GM13977 (cell line): ENCODE data around the gene KRTAP19-5.

Source experiments
- DNase-seq: peaks from one replicate; pipeline ENCODE4 v3.0.0; 2012; ENCODE audit warnings: low spot score
- in situ Hi-C: fragments of 300-500 bp; cut with MboI; formaldehyde crosslinking; loops from one replicate; pipeline ENCODE4 v1.12.0; 2022; ENCODE audit warnings: low sequenced_read_pairs, low pct_unique_long_range_greater_than_20kb, mixed read lengths, inconsistent platforms; ENCODE audit not compliant: unreplicated experiment
- TF ChIP-seq, protein P1 (sequence below): IDR thresholded peaks from 2 replicates; pipeline ENCODE4 v1.5.1; 2012; ENCODE audit warnings: mild to moderate bottlenecking, control low read depth; ENCODE audit not compliant: insufficient read depth; ENCODE audit errors: extremely low read depth, missing control alignments

Gene KRTAP19-5

DNA sequence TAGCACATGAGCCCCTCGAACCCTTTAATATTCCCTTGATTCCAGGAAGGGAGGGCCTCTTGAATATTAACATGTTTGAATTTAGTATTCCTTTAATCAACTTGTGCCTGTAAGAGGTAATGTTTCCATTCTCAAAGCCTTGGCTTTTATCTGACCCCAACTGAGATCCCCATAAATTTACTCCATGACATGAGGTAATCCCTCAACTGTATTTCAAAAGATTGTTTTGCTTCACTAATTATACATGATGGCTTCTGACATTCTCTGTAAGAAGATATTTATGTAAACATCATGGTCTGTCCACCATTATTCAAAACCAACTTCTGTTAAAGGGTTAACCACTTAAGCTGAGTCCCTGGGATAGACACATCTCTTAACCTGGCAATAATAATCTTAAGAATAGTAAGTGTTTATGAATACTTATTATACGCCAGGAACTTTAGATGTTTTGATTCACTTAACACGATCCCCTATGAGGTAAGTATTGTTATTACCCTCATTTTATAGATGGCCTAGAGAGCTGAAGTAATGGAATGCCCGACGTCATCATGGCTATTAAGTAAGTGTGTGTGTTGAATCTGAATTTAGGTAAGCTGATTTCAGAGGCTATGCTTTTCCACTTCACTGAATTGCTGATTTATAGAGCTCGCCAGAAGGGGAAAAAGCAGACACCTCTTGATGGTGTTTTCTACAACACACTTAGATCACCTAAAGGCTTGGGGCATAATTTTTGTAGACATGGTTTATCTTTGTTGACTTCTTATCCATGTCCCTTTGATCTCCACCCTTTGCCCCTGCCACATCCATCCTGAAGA, 32.8 kb downstream of the KRTAP19-5 start:
- DNase-seq: no peak
- TF ChIP-seq, protein P1, sequence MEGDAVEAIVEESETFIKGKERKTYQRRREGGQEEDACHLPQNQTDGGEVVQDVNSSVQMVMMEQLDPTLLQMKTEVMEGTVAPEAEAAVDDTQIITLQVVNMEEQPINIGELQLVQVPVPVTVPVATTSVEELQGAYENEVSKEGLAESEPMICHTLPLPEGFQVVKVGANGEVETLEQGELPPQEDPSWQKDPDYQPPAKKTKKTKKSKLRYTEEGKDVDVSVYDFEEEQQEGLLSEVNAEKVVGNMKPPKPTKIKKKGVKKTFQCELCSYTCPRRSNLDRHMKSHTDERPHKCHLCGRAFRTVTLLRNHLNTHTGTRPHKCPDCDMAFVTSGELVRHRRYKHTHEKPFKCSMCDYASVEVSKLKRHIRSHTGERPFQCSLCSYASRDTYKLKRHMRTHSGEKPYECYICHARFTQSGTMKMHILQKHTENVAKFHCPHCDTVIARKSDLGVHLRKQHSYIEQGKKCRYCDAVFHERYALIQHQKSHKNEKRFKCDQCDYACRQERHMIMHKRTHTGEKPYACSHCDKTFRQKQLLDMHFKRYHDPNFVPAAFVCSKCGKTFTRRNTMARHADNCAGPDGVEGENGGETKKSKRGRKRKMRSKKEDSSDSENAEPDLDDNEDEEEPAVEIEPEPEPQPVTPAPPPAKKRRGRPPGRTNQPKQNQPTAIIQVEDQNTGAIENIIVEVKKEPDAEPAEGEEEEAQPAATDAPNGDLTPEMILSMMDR: no peak
- in situ Hi-C loops: loop anchor here (25.0 kb wide), 1 partner anchor 107 kb away; the partner anchor contains the start of gene KRTAP13-2

DNA sequence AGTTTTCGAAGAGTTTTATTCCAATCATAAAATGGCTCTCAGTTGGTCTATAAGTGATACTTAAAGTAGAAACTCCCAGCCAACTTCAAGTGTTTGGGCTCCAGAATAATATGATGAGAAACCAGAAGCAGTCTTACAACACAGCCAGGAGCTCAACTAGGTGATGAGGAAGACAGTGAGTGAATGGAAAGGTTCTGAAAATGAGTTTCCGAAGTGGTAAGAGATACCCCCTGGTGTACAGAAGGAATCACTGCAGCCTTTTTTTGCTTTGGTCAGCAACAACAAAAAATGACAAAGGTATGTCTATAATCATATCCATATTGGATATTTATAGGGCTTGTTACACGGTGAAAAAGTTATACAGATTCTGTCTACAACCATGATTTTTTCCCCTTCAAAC, 38.2 kb downstream of the KRTAP19-5 start:
- in situ Hi-C loops: loop anchor here (25.0 kb wide), 1 partner anchor 101 kb away; the partner anchor contains the start of gene KRTAP13-2
- no peak for DNase-seq
- TF ChIP-seq, protein P1: no peak
